HG03135 (cell line): ENCODE results near the gene HOXC12.

Experiments used
- ATAC-seq: cut with Tn5 transposase; IDR thresholded peaks from one replicate; pipeline ENCODE4 v1.9.1; 2021; ENCODE audit warnings: mild to moderate bottlenecking, moderate library complexity; ENCODE audit not compliant: unreplicated experiment

The HOXC12 gene

DNA sequence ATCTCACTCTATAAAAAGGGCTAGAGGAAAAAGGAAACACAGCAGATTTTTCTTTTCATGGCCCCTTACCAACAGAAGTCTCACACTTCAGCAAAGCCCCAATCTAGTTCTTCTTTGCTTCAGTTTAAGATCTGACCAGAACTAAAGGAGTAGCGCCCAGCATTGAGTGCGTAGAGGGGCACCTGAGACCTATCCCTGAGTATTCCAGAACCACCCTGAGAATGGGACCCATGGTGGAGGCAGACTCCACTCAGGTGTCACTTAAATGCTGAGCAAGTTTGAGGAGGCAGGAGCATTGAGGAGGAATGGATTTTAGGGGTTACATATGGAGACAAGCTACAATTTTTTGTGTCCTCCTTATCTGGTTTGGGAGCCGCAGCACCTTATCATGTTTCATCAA, 16.4 kb downstream of the HOXC12 start:
- no peak for ATAC-seq

DNA sequence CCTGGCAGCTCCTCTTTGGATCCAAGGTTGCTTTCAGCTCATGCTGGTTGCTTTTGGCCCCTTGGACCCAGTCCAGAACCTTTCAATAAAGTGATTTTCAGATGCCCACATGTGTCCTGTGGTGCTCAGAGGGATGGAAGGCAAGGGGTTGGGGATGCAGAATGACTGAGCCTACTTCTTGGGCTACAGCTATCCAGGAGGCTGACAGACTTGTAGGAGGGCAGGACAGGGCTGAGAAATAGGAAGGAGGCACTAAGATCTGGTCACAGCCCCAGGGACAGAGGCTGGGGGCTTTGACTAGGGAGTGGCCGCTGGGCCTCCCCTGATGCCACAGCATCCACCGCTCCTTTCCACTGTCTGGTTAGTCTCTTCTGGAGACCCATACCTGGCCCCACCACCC, 17.0 kb downstream of the HOXC12 start:
- no peak for ATAC-seq

DNA sequence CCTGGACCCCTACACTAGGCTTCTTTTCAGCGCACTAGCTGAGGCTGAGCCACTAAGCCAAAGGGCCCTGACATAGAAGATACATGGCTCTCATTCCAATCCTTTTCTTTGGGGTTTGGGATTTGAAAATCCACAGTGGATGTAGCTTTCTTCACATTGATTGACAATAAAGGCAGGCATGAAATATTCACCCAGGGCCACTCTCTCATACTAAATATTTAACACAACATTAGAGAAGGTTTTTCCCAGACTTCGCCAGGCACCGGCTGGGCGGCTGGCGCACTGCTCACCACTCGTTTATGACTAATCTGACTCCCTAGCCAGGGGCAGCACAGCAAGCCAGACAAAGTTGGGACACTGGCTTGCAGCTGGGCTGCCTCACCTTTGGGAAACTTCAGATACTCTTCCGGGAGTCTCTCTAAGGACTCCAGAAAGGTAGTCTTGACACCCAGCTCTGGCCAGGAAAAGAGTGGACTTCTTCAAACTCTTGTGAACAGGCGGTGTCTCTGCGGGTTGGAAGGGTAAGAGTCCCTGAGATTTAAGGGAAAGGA, 17.5 kb downstream of the HOXC12 start:
- ATAC-seq: no peak

DNA sequence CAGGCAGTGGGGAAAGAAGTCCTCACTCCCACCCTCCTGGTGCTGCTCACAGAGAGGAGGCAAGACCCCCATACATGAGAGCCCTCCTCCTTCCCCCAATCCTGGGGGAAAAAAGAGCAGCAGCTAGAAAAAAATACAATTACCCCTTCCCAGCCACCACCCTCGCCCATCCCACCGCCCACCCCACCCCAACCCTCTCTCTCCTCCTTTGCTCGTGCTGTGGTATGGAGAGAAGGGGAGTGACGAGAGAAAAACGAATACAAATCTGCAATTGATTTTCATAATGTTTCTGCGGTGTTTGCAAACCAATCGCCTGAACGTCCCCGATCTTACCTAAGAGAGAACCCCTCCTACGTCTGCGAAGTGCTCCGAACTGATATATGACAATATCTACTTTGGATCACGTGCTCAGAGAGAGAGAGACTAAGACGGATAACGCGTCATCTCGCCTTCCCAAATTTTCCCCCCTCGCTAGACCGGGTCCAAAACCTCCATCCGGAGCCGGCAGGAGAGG, 18.1 kb downstream of the HOXC12 start, which contains the start of gene HOXC11:
HOXC11 (plus strand) TSS at position 405 of the 514 bp plus-strand sequence. CDS start 116 bp downstream, outside the sequence.
- ATAC-seq: no peak

DNA sequence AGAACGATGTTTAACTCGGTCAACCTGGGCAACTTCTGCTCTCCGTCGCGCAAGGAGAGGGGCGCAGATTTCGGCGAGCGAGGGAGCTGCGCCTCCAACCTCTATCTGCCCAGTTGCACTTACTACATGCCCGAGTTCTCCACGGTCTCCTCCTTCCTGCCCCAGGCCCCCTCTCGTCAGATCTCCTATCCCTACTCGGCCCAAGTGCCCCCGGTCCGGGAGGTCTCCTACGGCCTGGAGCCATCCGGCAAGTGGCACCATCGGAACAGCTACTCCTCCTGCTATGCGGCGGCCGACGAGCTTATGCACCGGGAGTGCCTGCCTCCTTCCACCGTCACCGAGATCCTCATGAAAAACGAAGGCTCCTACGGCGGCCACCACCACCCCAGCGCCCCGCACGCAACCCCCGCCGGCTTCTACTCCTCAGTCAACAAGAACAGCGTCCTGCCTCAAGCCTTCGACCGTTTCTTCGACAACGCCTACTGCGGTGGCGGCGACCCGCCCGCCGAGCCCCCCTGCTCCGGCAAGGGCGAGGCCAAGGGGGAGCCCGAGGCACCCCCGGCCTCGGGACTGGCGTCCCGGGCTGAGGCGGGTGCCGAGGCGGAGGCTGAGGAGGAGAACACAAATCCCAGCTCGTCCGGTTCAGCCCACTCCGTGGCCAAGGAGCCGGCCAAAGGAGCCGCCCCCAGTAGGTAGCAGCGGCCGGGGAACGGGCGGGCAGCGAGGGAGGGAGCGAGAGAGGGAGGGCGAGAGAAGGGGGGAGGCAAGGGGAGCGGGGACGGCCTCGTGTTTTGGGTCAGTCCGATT, 18.7 kb downstream of the HOXC12 start:
- no peak for ATAC-seq

DNA sequence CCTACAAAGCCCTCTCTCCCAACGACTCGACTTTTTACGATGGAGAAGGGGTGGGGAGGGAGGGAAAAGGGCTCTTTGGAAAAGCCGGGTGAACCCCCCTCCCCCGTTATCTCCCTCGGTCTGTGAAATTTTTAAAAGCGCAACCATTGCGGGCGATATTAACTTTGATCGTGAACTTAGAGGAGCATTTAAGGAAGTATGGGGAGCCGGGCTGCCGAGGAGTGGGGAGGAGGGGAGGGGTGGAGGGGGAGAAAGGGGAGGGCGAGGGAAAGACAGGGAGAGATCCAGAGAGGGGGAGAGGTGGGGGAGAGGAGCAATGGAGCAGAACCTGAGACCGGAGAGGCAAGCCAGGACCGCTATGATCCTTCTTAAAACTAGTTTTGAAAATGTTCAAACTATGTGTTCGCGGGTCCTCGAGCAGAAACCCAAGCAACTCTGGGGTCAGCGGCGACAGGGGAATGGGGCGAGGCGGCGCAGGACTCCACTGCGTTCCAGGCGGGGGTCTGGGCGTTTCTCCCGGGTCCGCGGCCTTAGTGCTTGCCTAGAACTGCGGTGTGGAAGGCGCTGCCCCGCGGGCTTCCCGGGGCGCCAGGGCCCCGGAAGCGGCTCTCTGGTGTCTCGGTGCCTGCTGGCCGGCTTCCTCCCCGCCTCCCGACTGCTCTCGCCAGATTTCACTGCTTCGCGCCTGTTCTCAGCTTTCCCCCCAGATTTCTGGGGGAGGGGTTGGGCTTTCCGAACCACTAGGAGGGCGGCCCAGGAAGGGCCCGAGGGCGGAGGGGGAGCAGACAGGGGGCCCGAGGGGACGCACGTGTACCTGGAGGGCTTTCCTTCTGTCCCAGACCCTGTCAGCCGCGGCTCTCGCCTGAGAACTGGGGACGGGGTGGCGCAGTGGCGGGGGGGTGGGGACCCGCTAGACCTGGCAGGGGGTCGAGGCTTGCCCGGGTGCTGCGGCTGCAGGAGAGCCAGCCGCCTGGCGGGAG, 19.7 kb downstream of the HOXC12 start, which contains the start of gene HOTAIR:
HOTAIR (minus strand) TSS at position 871 of the 980 bp plus-strand sequence.
- ATAC-seq: no peak

DNA sequence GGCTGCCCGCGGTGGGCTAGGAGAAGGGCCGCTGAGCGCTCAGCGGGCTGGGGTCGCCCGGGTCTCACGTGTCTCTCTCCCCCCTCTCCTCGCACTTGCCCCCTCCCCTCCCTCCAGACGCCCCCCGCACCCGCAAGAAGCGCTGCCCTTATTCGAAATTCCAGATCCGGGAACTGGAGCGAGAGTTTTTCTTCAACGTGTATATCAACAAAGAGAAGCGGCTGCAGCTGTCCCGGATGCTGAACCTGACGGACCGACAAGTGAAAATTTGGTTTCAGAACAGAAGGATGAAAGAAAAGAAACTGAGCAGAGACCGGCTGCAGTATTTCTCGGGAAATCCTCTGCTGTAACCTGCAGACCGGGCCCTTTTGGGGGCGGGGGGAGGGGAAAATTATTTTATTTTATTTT, 20.4 kb downstream of the HOXC12 start:
- no peak for ATAC-seq

DNA sequence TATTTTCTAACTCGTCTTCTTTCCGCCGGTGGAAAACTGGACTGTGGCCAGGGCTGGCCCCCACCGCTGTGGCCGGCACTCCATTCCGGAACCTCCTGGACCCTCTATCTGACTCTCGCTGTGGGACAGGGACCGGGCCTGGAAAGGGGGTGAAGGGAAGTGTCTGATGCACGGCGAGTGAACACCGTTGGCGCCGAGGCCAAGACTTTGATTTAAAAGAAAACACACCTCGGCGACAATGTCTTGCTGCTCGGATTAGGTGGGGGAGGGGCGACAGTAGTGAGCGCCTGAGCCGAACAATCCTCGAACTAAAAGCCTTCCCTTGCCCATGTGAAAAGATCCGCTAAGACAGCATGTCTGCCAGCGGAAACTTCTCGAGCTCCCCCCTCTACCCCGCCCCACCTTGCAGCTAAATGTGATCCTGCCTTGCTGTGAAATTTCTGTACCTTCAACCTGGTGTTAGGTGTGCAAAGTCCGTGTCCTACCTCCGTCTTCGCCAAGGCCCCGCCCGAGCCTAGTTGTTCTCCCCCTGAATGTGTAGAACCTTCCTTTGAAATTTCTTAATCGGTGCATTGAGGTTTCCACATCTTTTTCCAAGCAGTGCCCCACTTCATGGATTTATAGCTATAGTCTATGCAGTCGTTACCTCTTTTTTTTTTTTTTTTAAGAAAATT, 20.9 kb downstream of the HOXC12 start:
- ATAC-seq: no peak

DNA sequence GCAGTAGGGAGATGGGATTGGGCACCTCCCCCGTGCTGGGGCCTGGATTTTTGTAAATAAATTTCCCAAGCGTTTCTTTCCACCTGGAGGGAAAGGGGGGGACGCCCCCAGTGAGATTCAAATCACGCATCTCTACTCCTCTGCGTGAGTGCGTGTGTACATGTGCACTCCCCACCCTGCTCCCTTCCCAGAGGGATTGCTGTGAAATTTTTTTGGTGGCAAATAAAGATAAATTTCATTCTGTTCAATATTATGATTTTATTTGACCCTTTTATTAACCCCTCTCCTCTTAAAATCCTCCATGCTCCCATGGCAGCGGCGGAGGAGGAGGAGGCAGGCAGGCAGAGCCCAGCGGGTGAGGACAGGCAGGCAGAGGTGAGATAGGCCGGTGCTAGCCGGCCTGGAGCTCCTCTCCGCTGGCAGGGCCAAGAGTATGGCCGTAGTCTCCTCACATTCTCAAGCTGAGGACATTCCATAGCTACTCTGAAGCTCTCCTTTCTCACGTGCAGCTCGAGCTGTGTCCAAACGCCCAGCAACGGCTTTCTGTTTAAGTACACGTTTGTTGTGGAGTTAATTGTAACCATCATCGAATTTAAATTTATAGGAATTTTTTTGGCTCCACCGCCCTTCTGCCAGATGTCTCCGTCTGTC, 21.6 kb downstream of the HOXC12 start:
- ATAC-seq: no peak

DNA sequence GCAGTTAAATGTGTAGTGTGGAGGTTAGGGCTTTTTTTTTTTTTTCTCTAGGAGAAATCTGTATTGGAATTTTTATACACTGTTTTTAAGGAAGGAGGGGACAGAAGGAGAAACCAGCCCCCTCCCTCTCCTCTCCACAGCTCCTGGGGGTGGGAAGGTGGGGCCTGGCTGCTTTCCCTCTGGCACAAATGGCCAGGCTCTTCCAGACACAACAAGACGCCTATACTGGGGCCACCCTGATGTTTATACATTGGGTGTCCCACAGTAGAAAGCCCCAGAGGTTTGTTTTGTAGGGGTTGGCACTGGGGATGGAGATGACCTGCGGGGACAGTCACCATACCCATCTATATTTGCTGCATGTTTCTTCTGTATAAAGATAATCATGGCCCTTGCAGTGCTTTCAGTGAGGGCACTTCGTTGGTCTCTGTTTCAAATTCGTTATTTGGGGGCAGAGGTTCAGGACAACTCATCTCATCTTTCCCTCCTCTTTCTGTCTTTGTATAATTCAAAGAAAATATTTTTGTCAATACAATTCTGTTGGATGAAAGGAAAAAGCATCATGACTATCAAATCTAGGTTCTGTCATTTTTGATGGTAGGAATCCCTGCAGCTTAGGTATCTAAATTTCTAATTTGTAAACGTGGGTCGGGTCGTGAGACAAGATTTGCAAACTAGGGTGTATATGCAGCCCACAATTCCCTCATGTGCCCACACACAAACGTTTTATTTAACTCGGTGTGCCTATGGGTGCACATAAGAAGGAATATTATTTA, 22.3 kb downstream of the HOXC12 start:
- no peak for ATAC-seq

DNA sequence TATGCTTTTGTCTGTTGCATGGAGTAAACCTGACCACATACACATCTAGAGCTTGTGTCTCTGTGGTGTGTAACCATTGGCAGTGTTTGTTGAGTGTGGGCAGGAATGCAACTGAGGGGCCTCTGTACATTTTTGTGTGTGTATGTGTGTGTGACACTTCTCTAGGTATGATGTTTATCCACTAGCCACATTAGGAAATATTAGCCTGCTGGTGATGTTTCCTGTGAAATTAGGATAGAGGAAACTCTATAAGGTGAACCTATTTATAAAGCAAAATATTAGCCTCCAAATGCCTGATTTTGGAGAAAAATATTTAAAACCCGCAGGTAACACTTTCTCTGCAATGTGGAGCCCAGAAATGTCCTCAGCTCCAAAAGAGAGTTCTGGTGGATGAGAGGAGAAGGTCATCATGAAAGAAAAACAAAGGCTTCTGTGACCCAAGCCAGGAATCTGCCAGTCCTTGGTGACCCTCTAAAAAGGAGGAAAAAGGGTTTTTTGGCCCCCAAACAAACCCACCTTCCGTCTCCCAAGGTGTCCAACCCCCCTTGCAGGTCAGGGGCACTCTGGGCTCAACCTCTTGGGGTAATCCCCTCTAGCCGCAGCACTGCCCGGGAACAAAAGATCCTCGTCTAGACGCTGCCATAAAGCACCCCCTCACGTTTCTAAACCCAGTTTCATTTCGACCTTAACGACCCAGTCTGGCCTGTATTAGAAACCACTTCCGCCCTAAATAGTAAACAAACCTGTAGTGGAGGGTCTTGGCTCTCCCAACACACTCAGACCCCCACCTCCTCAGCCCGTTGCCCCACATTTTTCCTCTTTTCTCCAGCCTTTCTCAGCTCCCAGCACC, 23.1 kb downstream of the HOXC12 start:
- ATAC-seq: no peak

DNA sequence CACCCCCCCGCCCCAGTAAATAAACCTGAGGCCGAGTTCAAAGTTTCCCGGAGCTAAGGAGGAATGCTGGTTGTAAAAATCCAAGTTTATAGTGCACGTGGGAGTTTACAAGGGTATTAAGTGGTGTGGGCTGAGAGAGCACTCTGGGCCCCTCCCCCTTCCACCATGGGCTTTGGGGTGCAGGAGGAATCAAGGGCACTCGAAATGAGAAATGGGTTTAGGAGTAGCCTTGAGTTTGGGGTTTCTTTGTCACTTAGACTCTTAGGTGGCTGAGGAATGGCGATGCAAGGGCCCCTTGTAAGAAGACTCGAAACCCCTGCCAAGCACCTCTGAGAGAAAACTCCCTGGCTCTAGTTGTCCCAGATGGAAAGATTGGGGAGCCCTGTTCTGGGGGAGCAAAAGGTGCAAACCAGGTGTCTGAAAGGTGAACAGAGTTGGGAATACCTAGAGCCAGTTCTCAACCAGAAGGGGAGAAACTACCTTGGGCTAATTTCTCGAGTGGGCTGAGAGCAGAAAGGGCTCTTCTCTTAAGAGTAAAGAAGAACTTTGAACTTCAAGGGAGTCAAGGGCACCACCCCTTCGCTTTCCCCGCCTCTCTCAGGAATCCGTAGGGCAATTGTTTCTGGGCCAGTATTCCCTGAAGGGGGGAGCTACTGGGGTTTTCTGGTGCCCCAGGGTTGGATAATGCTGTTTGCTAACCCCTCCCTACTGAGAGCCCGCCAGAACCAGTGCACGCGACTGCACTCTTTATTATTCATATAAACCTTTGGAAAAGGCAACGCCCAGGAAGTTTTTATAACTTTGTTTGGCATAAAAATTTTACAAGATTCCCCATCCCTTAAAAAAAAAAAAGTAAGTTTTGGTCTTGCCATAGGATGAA, 24.0 kb downstream of the HOXC12 start:
- no peak for ATAC-seq

DNA sequence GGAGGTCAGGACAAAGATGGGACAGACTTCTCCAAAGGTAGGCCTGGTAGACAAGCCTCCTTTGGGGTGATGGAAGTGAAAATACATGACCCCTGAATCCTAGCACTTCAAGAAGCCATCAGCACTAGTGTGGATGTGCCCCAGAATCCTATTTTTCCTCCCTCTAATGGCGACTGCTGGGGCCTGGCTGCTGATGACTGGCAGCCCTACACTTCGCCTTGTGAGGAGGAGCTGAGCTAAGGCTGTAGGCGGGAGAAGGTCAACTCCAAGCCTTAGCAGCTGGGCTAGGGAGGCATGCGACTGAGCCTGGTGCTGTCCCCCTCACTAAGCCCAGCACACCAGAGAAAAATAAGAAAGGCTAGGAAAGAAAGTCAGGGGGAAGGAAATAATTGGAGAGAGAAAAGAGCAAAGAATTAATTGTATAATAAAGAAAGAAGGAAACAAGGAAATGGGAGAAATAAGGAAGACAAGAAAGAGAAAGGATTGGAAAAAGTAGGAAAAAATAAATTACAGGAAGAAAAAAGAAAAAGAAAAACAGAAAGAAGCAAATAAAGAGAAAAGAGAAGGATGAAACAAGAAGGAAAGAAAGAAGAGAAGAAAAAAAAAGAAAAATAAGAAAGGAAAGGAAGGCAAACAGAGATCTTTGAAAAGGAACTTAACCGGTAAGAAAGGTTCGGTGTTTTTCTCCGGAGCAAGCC, 25.6 kb downstream of the HOXC12 start:
- no peak for ATAC-seq

DNA sequence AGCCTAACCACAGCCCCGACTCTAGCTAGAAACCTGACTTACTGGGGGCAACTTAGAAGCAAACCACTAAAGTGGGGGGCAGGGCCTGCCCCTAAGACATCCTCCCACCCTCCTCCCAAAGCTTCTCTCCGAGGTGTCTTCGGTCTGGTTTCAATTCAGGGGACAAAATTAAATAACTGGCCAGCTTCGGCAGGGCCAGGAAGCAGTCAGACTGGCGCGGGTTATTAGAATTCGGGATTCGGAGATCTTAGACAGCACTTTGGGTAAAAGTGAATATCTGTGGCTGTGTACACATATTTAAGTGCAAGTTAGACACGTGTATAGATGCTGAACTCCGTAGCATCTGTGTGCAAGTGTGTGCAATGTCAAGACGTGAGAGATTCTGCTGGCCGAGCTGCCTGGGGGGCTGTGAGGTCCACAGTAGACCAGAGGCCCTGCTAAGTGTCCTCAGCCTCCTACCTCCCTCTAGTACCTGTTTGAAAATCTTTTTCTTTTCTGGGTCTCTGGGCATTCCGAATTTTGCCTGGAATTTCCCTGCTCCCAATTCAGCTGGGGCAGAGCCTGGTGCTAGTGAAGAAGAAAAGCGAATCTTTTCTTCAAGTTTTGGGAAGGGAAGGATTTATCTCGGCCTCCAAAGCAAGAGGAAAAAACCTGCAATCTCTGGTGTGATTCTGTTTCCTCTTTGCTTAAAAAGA, 26.2 kb downstream of the HOXC12 start:
- no peak for ATAC-seq

DNA sequence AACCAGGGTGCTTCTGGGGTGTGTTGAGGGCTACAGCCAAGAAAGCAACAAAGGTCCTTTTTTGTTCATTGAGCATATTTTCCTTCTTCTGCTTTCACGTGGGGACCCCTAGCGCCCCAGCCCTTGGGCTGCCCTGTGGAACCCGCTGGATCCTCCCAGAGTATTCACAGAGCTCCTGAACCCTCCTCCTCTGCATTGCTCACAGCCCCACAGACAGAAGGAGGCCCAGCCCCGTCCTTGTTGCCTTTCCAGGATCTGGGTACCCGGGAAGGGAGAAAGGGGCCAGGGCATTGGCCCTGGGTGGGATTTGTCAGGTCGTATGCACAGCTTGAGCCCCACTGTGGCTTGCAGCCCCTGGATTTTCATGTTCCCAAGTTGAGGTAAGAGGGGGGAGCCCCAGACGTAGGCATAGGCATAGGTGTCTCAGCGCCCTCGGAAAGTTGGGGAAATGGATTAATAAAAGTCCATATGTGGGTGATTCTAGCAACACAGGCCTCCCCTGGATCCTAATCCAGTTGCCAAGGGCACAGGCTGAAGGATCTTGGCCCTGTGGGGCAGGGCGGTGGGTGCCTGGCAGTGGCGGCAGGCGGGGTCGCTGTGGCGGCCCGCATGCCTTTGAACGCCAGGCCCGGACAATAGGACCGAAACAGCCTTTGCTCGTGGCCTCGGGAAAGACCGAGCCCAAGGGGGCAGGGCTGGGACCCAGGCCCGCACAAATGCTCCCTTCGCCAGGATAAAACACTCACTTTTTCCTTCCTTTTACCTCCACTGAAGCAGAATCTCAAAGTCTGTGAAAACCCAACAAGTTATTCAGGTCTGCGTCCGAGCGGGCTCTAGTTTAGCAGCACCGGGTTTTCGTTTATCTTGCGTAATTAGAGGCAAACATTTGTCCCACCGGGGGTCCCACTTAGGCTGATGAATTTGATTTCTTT, 27.2 kb downstream of the HOXC12 start:
- no peak for ATAC-seq
